Breast epithelium (tissue), 4 donors: ENCODE data around the gene CKB. TPM values are rescaled to one million over a fixed set of nuclear protein-coding genes. Genes with fewer than 3 reads are reported as not detected.

Source experiments
- DNase-seq, 2 donors: peaks; one replicate each; pipeline ENCODE4 v3.0.0-alpha.2; 2019; ENCODE audit warnings: low spot score in 2 of 2
- H3K27ac ChIP-seq, 2 donors: fragments of 200-600 bp; sonication (generic) in 1 of 2; one replicate each; pipeline ENCODE4 v1.5.1; 2016 to 2019; ENCODE audit warnings: mild to moderate bottlenecking in 1 of 2
- H3K27me3 ChIP-seq, 2 donors: fragments of 200-600 bp; sonication (generic) in 1 of 2; one replicate each; pipeline versions ENCODE4 v1.5.1 to v1.6.0; 2017 to 2019; ENCODE audit warnings: control low read depth in 1 of 2, mild to moderate bottlenecking in 1 of 2
- H3K36me3 ChIP-seq: fragments of 200-600 bp; one replicate; pipeline ENCODE4 v1.5.1; 2019
- H3K4me1 ChIP-seq, 2 donors: fragments of 200-600 bp; sonication (generic); one replicate each; pipeline ENCODE4 v1.5.1; 2016 to 2019; ENCODE audit warnings: control low read depth in 1 of 2
- H3K4me3 ChIP-seq, 3 donors: fragments of 200-600 bp; sonication (generic); 1 replicate in 2 of 3; 2 replicates in 1 of 3; pipeline ENCODE4 v1.5.1; 2016 to 2019; ENCODE audit warnings: mild to moderate bottlenecking in 3 of 3, moderate library complexity in 2 of 3
- H3K9me3 ChIP-seq, 2 donors: fragments of 200-600 bp; sonication (generic) in 1 of 2; one replicate each; pipeline ENCODE4 v1.5.1; 2016 to 2019; ENCODE audit warnings: control low read depth in 1 of 2
- POLR2A ChIP-seq: fragments of 450-650 bp; IDR thresholded peaks from one replicate; pipeline ENCODE4 v1.6.1; 2016; ENCODE audit warnings: antibody characterized with exemption, mild to moderate bottlenecking, moderate library complexity
- POLR2AphosphoS5 ChIP-seq, 3 donors: sonication (generic); formaldehyde crosslinking; IDR thresholded peaks; one replicate each; pipeline ENCODE4 v1.6.1; 2017; ENCODE audit warnings: antibody characterized with exemption in 3 of 3
- intact Hi-C: fragments of 100-400 bp; cut with DNase I; formaldehyde crosslinking; loops from one replicate; pipeline ENCODE4 v1.15.1; 2023; ENCODE audit warnings: low total_unique reads
- total RNA-seq, 3 donors: library from RNA; depleted of rRNA; stranded (reverse); fragments of >200 nt; gene quantifications; one replicate each; pipeline ENCODE4 v1.1.0, GENCODE V29; 2016
- TF ChIP-seq, protein P1 (sequence below), 3 donors: fragments of 450-650 bp; IDR thresholded peaks; one replicate each; pipeline ENCODE4 v1.5.1; 2016 to 2017; ENCODE audit warnings: antibody characterized with exemption in 3 of 3, mild to moderate bottlenecking in 3 of 3, moderate library complexity in 3 of 3

Gene CKB
- total RNA-seq, 3 donors from 2014 or later: 61.6 to 305 (median 83.2) TPM

DNA sequence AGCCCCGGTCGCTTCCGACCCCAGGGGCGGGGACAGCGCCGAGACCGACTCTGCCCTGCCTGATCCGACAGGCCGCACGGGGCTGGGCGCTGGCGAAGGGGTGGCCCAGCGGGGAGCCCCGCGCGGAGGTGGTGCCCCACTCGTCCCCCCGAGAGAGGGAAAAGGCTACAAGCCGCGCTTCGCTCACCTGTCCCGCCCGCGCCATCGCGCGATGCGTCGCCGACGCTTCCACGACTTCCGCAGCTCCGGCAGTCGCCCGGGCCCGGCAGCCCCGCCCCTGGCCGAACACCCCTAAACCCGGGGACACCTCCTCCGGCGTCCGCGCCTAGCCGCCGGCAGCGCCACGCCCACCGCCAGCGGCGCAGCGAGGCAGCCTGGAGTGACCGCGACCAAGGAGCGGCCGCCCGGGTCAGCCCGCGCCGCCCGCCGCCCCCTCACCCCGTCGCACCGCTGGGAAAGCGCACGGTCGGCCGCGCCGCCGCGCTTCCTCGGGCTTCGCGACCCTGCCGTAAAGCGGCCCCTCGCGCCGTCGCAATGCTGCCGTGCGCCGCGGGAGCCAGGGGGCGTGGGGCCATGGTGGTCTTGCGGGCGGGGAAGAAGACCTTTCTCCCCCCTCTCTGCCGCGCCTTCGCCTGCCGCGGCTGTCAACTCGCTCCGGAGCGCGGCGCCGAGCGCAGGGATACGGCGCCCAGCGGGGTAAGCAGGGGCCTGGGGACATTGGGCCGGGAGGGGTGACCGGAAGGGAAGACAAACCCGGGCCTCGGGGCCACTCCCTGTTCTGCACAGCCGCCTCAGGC, 40.0 kb upstream of the CKB start, which contains the start of the genes BAG5 and COA8:
BAG5 (minus strand) TSS at position 229 of the 797 bp plus-strand sequence. CDS start 1,493 bp downstream, outside the sequence.
COA8 (plus strand) TSS at position 532 of the 797 bp plus-strand sequence; CDS start at position 574, 42 bp downstream.
- Histone ChIP-seq H3K36me3 (no peaks in the 10 kb centered on the region), H3K27ac (peak within 1 kb of the TSS; percentile 97 to 99), H3K9me3 (no peaks in the 10 kb centered on the region), H3K4me1 (peaks cover 4 to 13% of the 10 kb centered on the region in 2 donors), H3K4me3 (peak within 1 kb of the TSS; percentile 95 to 99 (median 97)), H3K27me3 (no peaks in the 10 kb centered on the region)
- TF ChIP-seq POLR2AphosphoS5 (IDR thresholded peaks at IDR 0.05) (peak; percentile 66 to 83 (median 67)), POLR2A (peak; percentile 57)
- TF ChIP-seq, protein P1, sequence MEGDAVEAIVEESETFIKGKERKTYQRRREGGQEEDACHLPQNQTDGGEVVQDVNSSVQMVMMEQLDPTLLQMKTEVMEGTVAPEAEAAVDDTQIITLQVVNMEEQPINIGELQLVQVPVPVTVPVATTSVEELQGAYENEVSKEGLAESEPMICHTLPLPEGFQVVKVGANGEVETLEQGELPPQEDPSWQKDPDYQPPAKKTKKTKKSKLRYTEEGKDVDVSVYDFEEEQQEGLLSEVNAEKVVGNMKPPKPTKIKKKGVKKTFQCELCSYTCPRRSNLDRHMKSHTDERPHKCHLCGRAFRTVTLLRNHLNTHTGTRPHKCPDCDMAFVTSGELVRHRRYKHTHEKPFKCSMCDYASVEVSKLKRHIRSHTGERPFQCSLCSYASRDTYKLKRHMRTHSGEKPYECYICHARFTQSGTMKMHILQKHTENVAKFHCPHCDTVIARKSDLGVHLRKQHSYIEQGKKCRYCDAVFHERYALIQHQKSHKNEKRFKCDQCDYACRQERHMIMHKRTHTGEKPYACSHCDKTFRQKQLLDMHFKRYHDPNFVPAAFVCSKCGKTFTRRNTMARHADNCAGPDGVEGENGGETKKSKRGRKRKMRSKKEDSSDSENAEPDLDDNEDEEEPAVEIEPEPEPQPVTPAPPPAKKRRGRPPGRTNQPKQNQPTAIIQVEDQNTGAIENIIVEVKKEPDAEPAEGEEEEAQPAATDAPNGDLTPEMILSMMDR (IDR thresholded peaks at IDR 0.05): peak in 1 of 3 donors; percentile 30
- peak in 1 of 2 donors; percentile 63 for DNase-seq
- intact Hi-C loops: no loop called here

DNA sequence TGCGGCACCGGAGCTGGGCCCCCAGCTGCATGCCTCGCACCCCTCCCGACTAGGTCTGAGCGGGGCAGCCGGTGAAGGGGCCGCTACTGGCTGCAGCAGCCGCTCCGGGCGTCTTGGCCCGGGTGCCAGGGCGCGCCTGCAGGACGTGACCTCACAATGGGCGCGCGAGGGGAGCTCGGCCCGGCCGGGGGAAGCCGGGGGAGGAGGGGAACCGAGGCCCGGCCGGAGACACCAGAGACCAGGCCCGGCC, 39.5 kb upstream of the CKB start:
- peak overlapping the region; percentile 95 to 99 (median 97) for H3K4me3 ChIP-seq
- peaks cover 4 to 13% of the 10 kb centered on the region in 2 donors for H3K4me1 ChIP-seq
- peak overlapping the region; percentile 97 to 99 for H3K27ac ChIP-seq
- H3K9me3 ChIP-seq: no peaks in the 10 kb centered on the region
- TF ChIP-seq, protein P1 (IDR thresholded peaks at IDR 0.05): no peak
- TF ChIP-seq POLR2AphosphoS5 (IDR thresholded peaks at IDR 0.05) (no peak), POLR2A (no peak)
- intact Hi-C loops: no loop called here
- DNase-seq: no peak
- no peaks in the 10 kb centered on the region for H3K36me3 ChIP-seq
- no peaks in the 10 kb centered on the region for H3K27me3 ChIP-seq

DNA sequence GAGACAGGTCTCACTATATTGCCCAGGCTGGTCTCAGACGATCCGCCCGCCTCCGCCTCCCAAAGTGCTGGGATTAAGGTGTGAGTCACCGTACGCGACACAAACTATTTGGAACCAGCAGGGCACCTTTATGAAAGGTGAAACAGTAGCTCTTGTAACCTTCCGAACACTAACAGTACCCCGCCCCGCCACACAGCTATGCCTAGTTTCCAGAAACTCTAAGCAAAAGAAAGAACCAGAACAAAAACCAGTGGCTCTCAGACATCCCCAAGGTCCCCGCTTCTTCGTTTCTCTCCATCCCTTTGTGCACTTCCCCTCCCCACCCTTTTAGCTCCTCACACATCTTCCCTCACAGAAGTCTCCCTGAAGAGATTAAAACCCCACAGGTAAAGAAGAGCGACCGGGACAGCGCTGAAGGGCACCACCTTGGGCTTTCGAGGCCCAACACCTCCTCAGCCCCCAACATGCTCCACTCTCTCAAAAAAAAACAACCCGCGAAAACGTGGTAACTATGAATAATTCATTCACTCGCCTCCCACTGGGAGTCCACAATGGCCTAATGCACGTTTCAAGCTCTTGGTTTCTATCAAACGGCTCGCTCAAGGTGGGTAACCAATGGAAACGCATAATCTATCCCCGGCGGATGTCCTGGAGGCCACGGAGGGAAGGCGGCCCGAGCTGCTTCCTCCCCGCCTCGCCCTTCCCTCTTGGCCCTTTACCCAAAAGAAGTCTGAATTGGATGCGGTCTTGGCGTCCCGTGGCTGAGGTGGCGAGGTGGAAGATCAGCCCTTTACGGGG, 39.0 kb upstream of the CKB start:
- H3K27ac ChIP-seq: peak overlapping the region; percentile 97 to 99
- peak in 1 of 3 donors; percentile 13 for TF ChIP-seq POLR2AphosphoS5 (IDR thresholded peaks at IDR 0.05)
- TF ChIP-seq POLR2A: no peak
- TF ChIP-seq, protein P1 (IDR thresholded peaks at IDR 0.05): no peak
- DNase-seq: no peak
- H3K4me1 ChIP-seq: peaks cover 4 to 13% of the 10 kb centered on the region in 2 donors
- H3K36me3 ChIP-seq: no peaks in the 10 kb centered on the region
- no peaks in the 10 kb centered on the region for H3K9me3 ChIP-seq
- intact Hi-C loops: no loop called here
- peak overlapping the region; percentile 95 to 99 (median 97) for H3K4me3 ChIP-seq
- no peaks in the 10 kb centered on the region for H3K27me3 ChIP-seq

DNA sequence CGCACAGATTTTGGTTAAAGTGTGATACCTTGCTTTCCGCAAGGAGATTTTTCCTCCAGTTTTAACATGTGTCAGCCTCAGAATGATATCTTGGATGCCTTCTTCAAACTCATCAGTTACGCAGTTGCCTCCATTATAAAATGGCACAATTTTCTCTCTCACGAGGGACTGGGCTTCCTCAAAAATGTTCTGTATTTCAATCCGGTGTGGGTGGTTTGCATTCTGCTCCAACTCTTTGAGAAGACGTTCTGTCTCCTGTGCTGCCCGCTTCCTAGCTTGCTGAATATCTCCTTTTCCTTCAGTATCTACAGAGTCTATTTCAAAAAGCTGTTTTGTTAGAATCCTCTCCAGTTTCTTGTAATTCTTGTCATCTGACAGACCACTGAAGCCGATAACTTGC, 38.1 kb upstream of the CKB start:
- intact Hi-C loops: no loop called here
- H3K27me3 ChIP-seq: no peaks in the 10 kb centered on the region
- peaks cover 4 to 13% of the 10 kb centered on the region in 2 donors for H3K4me1 ChIP-seq
- peak overlapping the region; percentile 0 to 97 for H3K27ac ChIP-seq
- no peaks in the 10 kb centered on the region for H3K9me3 ChIP-seq
- no peak for DNase-seq
- H3K36me3 ChIP-seq: no peaks in the 10 kb centered on the region
- TF ChIP-seq POLR2A: no peak
- TF ChIP-seq, protein P1 (IDR thresholded peaks at IDR 0.05): no peak
- no peak for TF ChIP-seq POLR2AphosphoS5 (IDR thresholded peaks at IDR 0.05)
- H3K4me3 ChIP-seq: peak overlapping the region in 2 of 3 donors; percentile 97 to 99
